ENCODE results near the gene NQO1. TPM values are rescaled to one million over a fixed set of nuclear protein-coding genes. Genes with fewer than 3 reads are reported as not detected.
"Not testable (repeated sequence)": the region's sequence is repeated elsewhere in the genome, so short reads cannot be mapped to it uniquely, and the experiment has no call there.

Gene NQO1
- total RNA-seq, 1 donor from 2014 or later: 77.7 TPM

GRCh38 chr16:69768666-69769065 is 42.3 kb upstream of the NQO1 start:
- peaks cover 30% of the 10 kb centered on the region for H3K4me1 ChIP-seq
- no peaks in the 10 kb centered on the region for H3K36me3 ChIP-seq
- peak overlapping the region; percentile 51 for H3K27ac ChIP-seq
- TF ChIP-seq CTCF (IDR thresholded peaks at IDR 0.05): no peak
- DNase-seq: no peak
- H3K27me3 ChIP-seq: no peaks in the 10 kb centered on the region
- H3K9me3 ChIP-seq: no peaks in the 10 kb centered on the region
- no peak overlapping the region for H3K4me3 ChIP-seq
- intact Hi-C loops (cut with DNase I): no loop called here
- no peak for ATAC-seq

DNA sequence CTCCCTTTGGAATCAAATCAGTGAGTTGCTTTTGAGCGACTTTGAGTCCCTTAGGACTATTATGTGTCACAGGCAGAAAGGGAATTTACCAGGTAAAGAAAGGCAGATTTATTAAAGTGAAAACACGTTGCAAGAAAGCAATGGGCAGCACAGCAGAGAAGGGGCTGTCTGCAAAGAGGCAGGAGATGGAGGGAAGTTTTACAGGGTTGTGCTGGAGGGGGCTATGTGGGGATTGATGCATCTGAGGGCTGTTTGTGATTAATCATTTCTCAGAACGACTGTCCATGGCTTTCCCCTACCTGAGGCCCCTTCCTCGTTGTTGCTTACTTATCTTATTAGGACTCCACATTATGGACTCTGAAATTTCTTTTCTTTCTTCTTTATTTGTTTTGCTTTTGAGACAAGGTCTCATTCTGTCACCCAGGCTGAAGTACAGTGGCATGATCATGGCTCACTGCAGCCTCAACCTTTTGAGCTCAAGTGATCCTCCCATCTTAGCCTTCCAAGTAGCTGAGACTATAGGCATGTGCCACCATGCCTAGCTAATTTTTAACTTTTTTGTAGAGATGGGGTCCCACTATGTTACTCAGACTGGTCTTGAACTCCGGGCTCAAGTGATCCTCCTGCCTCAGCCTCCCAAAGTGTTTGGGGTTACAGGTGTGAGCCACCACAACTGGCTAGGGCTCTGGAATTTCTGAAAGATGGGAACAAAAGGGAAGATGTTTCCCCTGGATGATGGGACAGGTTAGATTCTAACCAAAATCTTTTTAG is 41.3 kb upstream of the NQO1 start:
- Histone ChIP-seq H3K4me1 (peaks cover 25% of the 10 kb centered on the region), H3K4me3 (no peak overlapping the region), H3K27me3 (no peaks in the 10 kb centered on the region), H3K27ac (peak overlapping the region; percentile 51), H3K9me3 (no peaks in the 10 kb centered on the region), H3K36me3 (no peaks in the 10 kb centered on the region)
- no peak for DNase-seq
- ATAC-seq: no peak
- intact Hi-C loops (cut with DNase I): no loop called here
- TF ChIP-seq CTCF (IDR thresholded peaks at IDR 0.05): no peak

DNA sequence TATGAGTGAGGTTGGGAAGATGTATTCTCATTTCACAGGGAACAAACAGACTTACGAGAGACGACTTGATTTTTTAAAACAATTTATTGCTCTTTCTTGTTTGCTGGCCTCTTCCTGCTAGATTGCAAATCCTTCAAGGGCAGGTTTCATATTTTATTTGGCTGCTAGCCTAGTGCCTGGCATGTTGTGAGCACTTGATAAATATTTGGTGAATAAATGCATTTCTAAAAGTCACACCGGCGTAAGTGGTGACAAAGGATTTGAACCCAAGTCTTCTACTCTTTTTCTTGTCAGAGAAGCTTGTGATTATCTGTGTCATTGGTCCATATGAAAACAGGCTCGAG is 37.2 kb upstream of the NQO1 start:
- ATAC-seq (no peak), DNase-seq (no peak)
- Histone ChIP-seq H3K36me3 (no peaks in the 10 kb centered on the region), H3K27me3 (no peaks in the 10 kb centered on the region), H3K27ac (peak overlapping the region; percentile 95), H3K4me3 (peak overlapping the region; percentile 88), H3K9me3 (no peaks in the 10 kb centered on the region), H3K4me1 (peaks cover 23% of the 10 kb centered on the region)
- intact Hi-C loops (cut with DNase I): no loop called here
- TF ChIP-seq CTCF (IDR thresholded peaks at IDR 0.05): no peak

DNA sequence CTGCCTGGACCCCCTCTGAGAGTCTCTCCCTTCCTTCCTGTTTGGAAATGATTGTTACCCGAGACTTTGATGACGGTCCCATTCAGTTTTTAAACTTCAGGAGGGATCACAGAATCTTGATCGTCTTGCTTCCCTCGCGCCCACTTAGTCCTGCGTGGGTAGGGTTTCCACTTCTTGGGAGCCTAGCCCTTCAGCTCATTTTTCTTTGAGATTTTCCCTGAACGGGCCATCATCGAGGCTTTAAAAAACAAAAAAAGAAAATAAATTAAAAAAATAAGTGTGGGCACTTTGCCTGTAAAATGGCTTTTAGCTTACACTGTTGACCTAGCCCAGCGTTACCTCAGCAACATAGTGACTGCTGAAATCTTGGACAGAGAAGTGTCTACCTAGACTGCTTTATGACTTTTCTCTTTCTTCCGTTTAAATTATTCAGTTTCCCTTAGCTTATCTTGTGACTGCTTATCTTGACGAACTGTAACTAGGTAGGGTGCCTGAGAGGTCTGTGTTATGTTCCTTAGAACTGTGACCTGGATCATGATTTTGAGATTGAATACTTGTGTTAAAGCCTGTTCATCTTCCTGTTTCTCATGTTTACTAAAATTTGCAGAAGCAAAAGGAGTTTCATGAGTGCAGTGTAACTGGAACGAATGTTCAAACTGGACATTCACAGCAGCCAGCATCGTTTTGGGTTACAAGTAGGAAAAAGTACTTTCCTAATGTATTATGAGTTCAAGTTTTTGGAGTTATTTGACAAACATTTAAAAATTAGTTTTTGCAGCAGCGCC is 36.6 kb upstream of the NQO1 start:
- Histone ChIP-seq H3K4me1 (peaks cover 18% of the 10 kb centered on the region), H3K27ac (peak overlapping the region; percentile 95), H3K9me3 (no peaks in the 10 kb centered on the region), H3K4me3 (peak overlapping the region; percentile 88), H3K36me3 (no peaks in the 10 kb centered on the region), H3K27me3 (no peaks in the 10 kb centered on the region)
- peak; percentile 50 for ATAC-seq
- intact Hi-C loops (cut with DNase I): no loop called here
- TF ChIP-seq CTCF (IDR thresholded peaks at IDR 0.05): no peak
- DNase-seq: no peak

- H3K27ac ChIP-seq: peak within 1 kb of the TSS; percentile 95
- peaks cover 18% of the 10 kb centered on the region for H3K4me1 ChIP-seq
- intact Hi-C loops (cut with DNase I): no loop called here
- ATAC-seq (peak; percentile 88), DNase-seq (peak; percentile 92)
- H3K36me3 ChIP-seq: no peaks in the 10 kb centered on the region
- H3K4me3 ChIP-seq: peak within 1 kb of the TSS; percentile 88
- no peaks in the 10 kb centered on the region for H3K9me3 ChIP-seq
- H3K27me3 ChIP-seq: no peaks in the 10 kb centered on the region
- no peak for TF ChIP-seq CTCF (IDR thresholded peaks at IDR 0.05)
These were observed 35.8 kb upstream of the NQO1 start, which contains the start of gene WWP2 for GRCh38 chr16:69761983-69762813. WWP2 (plus strand) TSS chr16:69762332; CDS start chr16:69787011, 24,679 bp downstream.

DNA sequence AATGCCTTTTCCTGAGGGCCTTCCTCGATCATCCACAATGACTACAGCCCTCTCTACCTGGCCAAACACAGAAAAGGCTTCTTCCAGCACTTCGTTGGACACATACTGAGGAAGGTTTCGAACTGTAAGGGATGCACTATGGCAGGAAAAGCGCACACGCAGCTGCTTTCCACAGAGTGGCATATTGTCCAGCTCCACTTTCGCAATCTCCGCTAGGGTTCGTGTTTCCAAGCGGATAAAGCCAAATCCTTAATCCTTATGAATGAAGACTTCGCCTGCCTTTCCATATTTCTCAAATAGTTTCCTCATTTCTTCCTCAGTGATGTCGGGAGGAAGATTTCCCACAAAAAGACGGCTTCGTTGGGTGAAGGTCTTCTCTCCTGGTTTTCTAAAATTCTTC is 31.0 kb upstream of the NQO1 start:
- ATAC-seq; H3K27ac ChIP-seq; intact Hi-C loops (cut with DNase I); H3K4me3 ChIP-seq; DNase-seq; H3K9me3 ChIP-seq; H3K27me3 ChIP-seq; H3K36me3 ChIP-seq: not testable (repeated sequence)
- H3K4me1 ChIP-seq: peaks cover 24% of the 10 kb centered on the region
